Hematopoietic multipotent progenitor cell treated with erythropoietin and hydrocortisone succinate and interleukin-3 and kit ligand, for 15 days (in vitro differentiated cells): ENCODE measurements around the gene KIF6.

Experiments used
- DNase-seq: peaks from one replicate; pipeline ENCODE4 v3.0.0-alpha.2; 2015; ENCODE audit warnings: low spot score

Gene KIF6

GRCh38 chr6:39281312-39281980 lies 443.8 kb downstream of the KIF6 start:
- no peak for DNase-seq

DNA sequence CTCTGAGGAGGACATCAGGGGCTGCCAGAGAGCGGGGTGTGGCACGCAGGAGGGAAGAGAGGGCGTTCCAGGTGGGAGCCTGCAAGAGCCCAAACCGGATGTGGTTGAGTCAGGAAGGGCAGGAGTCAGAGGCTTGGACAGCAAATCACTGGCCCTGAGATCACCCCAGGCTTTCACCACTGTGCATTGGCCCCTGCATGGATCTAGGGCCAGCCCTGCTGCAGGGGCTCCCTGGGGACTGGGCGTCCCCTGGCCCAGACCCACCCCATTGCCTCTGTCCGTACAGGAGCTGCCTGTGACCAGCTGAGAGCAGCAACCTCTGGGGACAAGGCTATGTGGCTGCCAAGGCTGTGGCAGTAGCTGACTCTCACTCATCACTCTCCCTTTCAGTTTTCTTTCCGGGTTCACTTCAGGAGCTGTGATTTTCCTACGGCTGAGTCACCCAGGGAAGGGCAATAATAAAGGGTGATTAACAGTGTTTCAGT lies 444.9 kb downstream of the KIF6 start:
- no peak for DNase-seq
